Measurements from ENCODE around the gene HNRNPUL1. TPM values are rescaled to one million over a fixed set of nuclear protein-coding genes. Genes with fewer than 3 reads are reported as not detected.
A peak's percentile ranks its signal among the peaks of the same experiment; 100 is the strongest.

The HNRNPUL1 gene
- total and polyA plus RNA-seq, 9 of the 15 experiments (the other 6 are each of a cell fraction or from before 2014, with no cell fraction given) = 7.3 to 211 (median 85.0) TPM

GRCh38 chr19:41217741-41218140, 46.4 kb upstream of the HNRNPUL1 start:
- DNase-seq (ENCODE audit: extremely low read depth in 1 of 4, low spot score in 3 of 4) = peak in 1 of 4 experiments; percentile 7
- Histone ChIP-seq H3K79me2 (ENCODE audit: control insufficient read depth, insufficient read depth, low read length) (no peaks in the 10 kb centered on the region), H3K36me3 (ENCODE audit: control insufficient read depth, insufficient read depth, low read length) (no peaks in the 10 kb centered on the region), H2AFZ (ENCODE audit: low read depth, low read length) (no peak overlapping the region), H3K4me2 (ENCODE audit: insufficient read depth, low read length) (no peak overlapping the region), H3K4me3 (no peak overlapping the region), H3K27ac (ENCODE audit: extremely low read depth, low read depth, low read length) (no peak overlapping the region), H3K9me1 (ENCODE audit: control insufficient read depth, insufficient read depth, low read length) (no peaks in the 10 kb centered on the region), H3K27me3 (ENCODE audit: control insufficient read depth in 2 of 2, insufficient read depth in 2 of 2, low read length in 2 of 2) (peaks cover 0 to 12% of the 10 kb centered on the region in 2 experiments; a peak in 2 of 5 replicates), H3K9me3 (replicated peaks; ENCODE audit: control insufficient read depth, insufficient read depth, low read depth, low read length) (no peaks in the 10 kb centered on the region), H3K4me1 (replicated peaks in 1 of 2; ENCODE audit: control insufficient read depth in 2 of 2, insufficient read depth in 2 of 2, low read length in 2 of 2) (peaks cover 4 to 34% of the 10 kb centered on the region in 2 experiments; a peak in 3 of 5 replicates), H4K20me1 (replicated peaks; ENCODE audit: control insufficient read depth, insufficient read depth, low read length) (no peaks in the 10 kb centered on the region), H3K9ac (ENCODE audit: insufficient read depth in 1 of 2, low read depth in 2 of 2, low read length in 2 of 2) (no peak overlapping the region)
- intact Hi-C loops (cut with micrococcal nuclease) = no loop called here
- WGBS (ENCODE audit: insufficient coverage, low coverage, missing lambda C conversion rate) = 71% methylated on average over 7 of the region's 7 CpGs
- POLR2A ChIA-PET = no interaction called here
- in situ Hi-C loops (cut with MboI) = no loop called here
- no TSS peak for BruUV-seq (replicated peaks)
- ATAC-seq = no peak
- FAIRE-seq = no peak
- CTCF ChIA-PET (ENCODE audit: low intra/inter-chr PET ratio) = no interaction called here
- TF ChIP-seq ARID2 (IDR thresholded peaks at IDR 0.05) (no peak), NFIC (IDR thresholded peaks at IDR 0.05) (no peak), ZBTB1 (CRISPR knock-in tag; IDR thresholded peaks at IDR 0.05; ENCODE audit: borderline replicate concordance, low read depth) (no peak), ZNF212 (CRISPR knock-in tag; IDR thresholded peaks at IDR 0.05) (no peak), NFIX (CRISPR knock-in tag; IDR thresholded peaks at IDR 0.05; ENCODE audit: low read depth) (no peak), THRA (IDR thresholded peaks at IDR 0.05) (no peak), SMAD3 (CRISPR knock-in tag; conservative IDR thresholded peaks at IDR 0.05) (no peak), ZZZ3 (IDR thresholded peaks at IDR 0.05) (no peak), PATZ1 (CRISPR knock-in tag; IDR thresholded peaks at IDR 0.05; ENCODE audit: borderline replicate concordance) (no peak), NUFIP1 (IDR thresholded peaks at IDR 0.05; ENCODE audit: partially characterized antibody) (no peak), ETV6 (IDR thresholded peaks at IDR 0.05; ENCODE audit: borderline replicate concordance in 1 of 2, low read depth in 2 of 2, low read length in 1 of 2) (no peak), ETV6 (CRISPR knock-in tag; IDR thresholded peaks at IDR 0.05; ENCODE audit: borderline replicate concordance) (no peak), ZNF408 (CRISPR knock-in tag; IDR thresholded peaks at IDR 0.05; ENCODE audit: low read depth) (no peak)
- TF ChIP-seq, protein P1, sequence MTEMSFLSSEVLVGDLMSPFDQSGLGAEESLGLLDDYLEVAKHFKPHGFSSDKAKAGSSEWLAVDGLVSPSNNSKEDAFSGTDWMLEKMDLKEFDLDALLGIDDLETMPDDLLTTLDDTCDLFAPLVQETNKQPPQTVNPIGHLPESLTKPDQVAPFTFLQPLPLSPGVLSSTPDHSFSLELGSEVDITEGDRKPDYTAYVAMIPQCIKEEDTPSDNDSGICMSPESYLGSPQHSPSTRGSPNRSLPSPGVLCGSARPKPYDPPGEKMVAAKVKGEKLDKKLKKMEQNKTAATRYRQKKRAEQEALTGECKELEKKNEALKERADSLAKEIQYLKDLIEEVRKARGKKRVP (CRISPR knock-in tag; IDR thresholded peaks at IDR 0.05) = no peak
- TF ChIP-seq, protein P2, sequence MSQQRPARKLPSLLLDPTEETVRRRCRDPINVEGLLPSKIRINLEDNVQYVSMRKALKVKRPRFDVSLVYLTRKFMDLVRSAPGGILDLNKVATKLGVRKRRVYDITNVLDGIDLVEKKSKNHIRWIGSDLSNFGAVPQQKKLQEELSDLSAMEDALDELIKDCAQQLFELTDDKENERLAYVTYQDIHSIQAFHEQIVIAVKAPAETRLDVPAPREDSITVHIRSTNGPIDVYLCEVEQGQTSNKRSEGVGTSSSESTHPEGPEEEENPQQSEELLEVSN (IDR thresholded peaks at IDR 0.05; ENCODE audit: borderline replicate concordance in 1 of 2, extremely low read depth in 1 of 2, insufficient read depth in 1 of 2, insufficient read length in 1 of 2, low read depth in 1 of 2, low read length in 1 of 2, poor library complexity in 1 of 2, severe bottlenecking in 1 of 2) = no peak

Measured in K562 (cell line).